ENCODE measurements around the gene IDUA. TPM values are rescaled to one million over a fixed set of nuclear protein-coding genes. Genes with fewer than 3 reads are reported as not detected.

Gene IDUA
- total RNA-seq, 1 donor from 2014 or later = 46.0 TPM

DNA sequence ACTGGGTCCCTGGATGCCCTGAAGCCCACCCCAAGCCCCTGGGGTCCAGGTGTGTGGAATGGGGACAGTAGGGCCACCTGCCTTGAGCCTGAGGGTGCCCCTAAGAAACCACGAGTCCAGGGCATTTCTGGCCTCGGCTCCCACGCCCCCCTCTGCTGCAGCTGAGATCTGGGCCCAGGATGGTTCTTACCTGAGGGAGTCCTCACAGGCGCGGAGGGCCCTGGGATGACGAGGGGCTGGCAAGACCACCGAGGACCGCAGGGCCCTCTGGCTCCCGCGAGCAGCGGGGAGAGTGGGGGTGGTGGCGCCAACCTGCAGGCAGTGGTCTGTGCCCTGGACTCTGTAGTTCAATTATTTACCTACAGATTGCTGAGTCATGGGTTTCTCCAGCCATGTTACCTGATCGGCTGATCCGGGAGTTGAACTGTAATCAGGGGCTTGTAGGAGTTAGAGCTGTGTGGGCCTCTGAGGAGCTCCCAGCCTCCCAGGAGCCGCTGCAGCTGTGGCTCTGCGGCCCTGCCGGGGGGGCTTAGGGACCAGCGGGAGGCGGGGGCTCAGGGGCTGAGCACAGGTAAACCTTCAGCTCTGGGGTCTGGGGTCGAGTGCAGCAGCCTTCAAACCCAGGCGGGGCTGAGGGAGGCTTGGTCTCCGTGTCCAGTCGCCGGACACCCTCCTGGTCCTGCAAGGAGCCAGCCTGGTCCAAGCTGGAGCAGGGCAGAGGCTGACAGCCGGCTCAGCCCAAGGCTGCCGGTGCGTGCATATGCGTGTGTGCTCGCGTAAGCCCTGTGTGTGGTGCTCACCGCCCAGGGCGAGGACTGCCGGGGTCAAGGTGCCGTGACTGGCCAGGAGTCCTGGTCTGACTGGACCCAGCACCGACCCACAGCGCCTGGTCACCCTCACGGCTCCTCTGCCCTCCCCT is 6.5 kb downstream of the IDUA start, which contains the start of gene SLC26A1:
SLC26A1 (minus strand) TSS at position 294 of the 919 bp plus-strand sequence. CDS start 1,701 bp downstream, outside the sequence.
- Mint-ChIP-seq H3K27me3 (ENCODE audit: low read depth) (no peaks in the 10 kb centered on the region), H3K4me1 (ENCODE audit: low read depth) (peaks cover 10% of the 10 kb centered on the region), H3K4me3 (ENCODE audit: unreplicated experiment) (no peak within 1 kb of the TSS), H3K36me3 (ENCODE audit: low read depth) (peaks cover 1% of the 10 kb centered on the region), H3K27ac (ENCODE audit: unreplicated experiment) (no peak within 1 kb of the TSS), H3K9me3 (ENCODE audit: low read depth) (no peaks in the 10 kb centered on the region)
- no peak for DNase-seq (ENCODE audit: low spot score)
- no peak for TF ChIP-seq CTCF (IDR thresholded peaks at IDR 0.05)

GRCh38 chr4:995311-996026 is 8.6 kb downstream of the IDUA start:
- no peak for TF ChIP-seq CTCF (IDR thresholded peaks at IDR 0.05)
- no peak for DNase-seq (ENCODE audit: low spot score)
- Mint-ChIP-seq H3K36me3 (ENCODE audit: low read depth) (no peaks in the 10 kb centered on the region), H3K4me1 (ENCODE audit: low read depth) (peaks cover 10% of the 10 kb centered on the region), H3K9me3 (ENCODE audit: low read depth) (no peaks in the 10 kb centered on the region), H3K27ac (ENCODE audit: unreplicated experiment) (no peak overlapping the region), H3K27me3 (ENCODE audit: low read depth) (peaks cover 2% of the 10 kb centered on the region), H3K4me3 (ENCODE audit: unreplicated experiment) (no peak overlapping the region)

GRCh38 chr4:996030-996996 is 9.5 kb downstream of the IDUA start:
- H3K27me3 Mint-ChIP-seq (ENCODE audit: low read depth) = peaks cover 4% of the 10 kb centered on the region
- peaks cover 10% of the 10 kb centered on the region for H3K4me1 Mint-ChIP-seq (ENCODE audit: low read depth)
- H3K4me3 Mint-ChIP-seq (ENCODE audit: unreplicated experiment) = no peak overlapping the region
- H3K27ac Mint-ChIP-seq (ENCODE audit: unreplicated experiment) = no peak overlapping the region
- H3K36me3 Mint-ChIP-seq (ENCODE audit: low read depth) = no peaks in the 10 kb centered on the region
- H3K9me3 Mint-ChIP-seq (ENCODE audit: low read depth) = no peaks in the 10 kb centered on the region
- no peak for DNase-seq (ENCODE audit: low spot score)
- TF ChIP-seq CTCF (IDR thresholded peaks at IDR 0.05) = no peak

DNA sequence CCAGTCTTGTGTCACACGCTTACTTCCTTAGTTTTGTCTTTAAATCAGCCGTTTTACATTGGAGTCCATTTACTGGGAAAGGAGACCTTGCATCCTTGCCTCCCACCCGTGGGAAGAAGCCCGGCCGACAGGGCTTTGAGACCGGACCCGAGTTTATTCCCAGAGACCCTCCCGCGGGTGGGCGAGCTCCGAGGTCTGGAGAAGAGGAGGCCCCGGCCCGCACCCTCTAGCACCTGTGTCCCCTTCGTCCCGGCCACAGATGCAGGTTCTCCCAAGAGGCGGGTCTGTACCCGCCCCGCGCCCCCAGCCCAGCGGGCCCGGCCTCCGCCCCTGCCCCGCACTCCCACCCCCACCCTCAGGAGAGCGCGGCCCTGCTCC is 10.1 kb downstream of the IDUA start:
- Mint-ChIP-seq H3K9me3 (ENCODE audit: low read depth) (no peaks in the 10 kb centered on the region), H3K27me3 (ENCODE audit: low read depth) (peaks cover 4% of the 10 kb centered on the region), H3K36me3 (ENCODE audit: low read depth) (no peaks in the 10 kb centered on the region), H3K4me1 (ENCODE audit: low read depth) (peaks cover 10% of the 10 kb centered on the region), H3K4me3 (ENCODE audit: unreplicated experiment) (peak overlapping the region; percentile 50), H3K27ac (ENCODE audit: unreplicated experiment) (no peak overlapping the region)
- no peak for TF ChIP-seq CTCF (IDR thresholded peaks at IDR 0.05)
- no peak for DNase-seq (ENCODE audit: low spot score)
